GM12878 (cell line): ENCODE measurements around the gene ERAL1. TPM values are rescaled to one million over a fixed set of nuclear protein-coding genes. Genes with fewer than 3 reads are reported as not detected.

Experiments used
- BACH1 ChIP-seq: fragments of 450-650 bp; IDR thresholded peaks from 2 replicates; pipeline ENCODE4 v1.6.1; 2017; ENCODE audit warnings: mild to moderate bottlenecking, borderline replicate concordance
- BMI1 ChIP-seq: fragments of 450-650 bp; IDR thresholded peaks from 2 replicates; pipeline ENCODE4 v1.6.1; 2016; ENCODE audit warnings: mild to moderate bottlenecking, moderate library complexity, borderline replicate concordance
- CBX5 ChIP-seq: sonication (generic); IDR thresholded peaks from 2 replicates; pipeline ENCODE4 v1.6.1; 2016; ENCODE audit warnings: low read depth, moderate library complexity, mild to moderate bottlenecking, inconsistent platforms
- E2F8 ChIP-seq: fragments of 450-650 bp; IDR thresholded peaks from 2 replicates; pipeline ENCODE4 v1.6.1; 2018; ENCODE audit warnings: mild to moderate bottlenecking, low read depth, moderate library complexity; ENCODE audit not compliant: partially characterized antibody
- ELK1 ChIP-seq: IDR thresholded peaks from 2 replicates; pipeline ENCODE4 v1.6.1; 2012; ENCODE audit warnings: low read depth, low read length, improper control_type of control experiment
- EP300 ChIP-seq, 2 experiments: fragments of 150-350 bp in 1 of 2; IDR thresholded peaks; 2 replicates each; pipeline ENCODE4 v1.6.1; 2011 to 2012; ENCODE audit warnings: low read depth in 2 of 2, low read length in 2 of 2, borderline replicate concordance in 1 of 2, improper control_type of control experiment in 1 of 2, inconsistent platforms in 1 of 2; ENCODE audit not compliant: control insufficient read depth in 1 of 2
- EZH2 ChIP-seq: IDR thresholded peaks from 2 replicates; pipeline ENCODE4 v1.6.1; 2012; ENCODE audit warnings: low read depth, mild to moderate bottlenecking, control low read depth, inconsistent platforms, low read length, borderline replicate concordance; ENCODE audit not compliant: control insufficient read depth
- GATAD2B ChIP-seq: fragments of 450-650 bp; conservative IDR thresholded peaks from 2 replicates; pipeline ENCODE4 v1.6.1; 2017; ENCODE audit warnings: low read depth, mild to moderate bottlenecking, moderate library complexity
- KDM1A ChIP-seq: fragments of 200-600 bp; sonication (generic); IDR thresholded peaks from 2 replicates; pipeline ENCODE4 v1.6.1; 2016; ENCODE audit warnings: borderline replicate concordance
- NFYB ChIP-seq: IDR thresholded peaks from 2 replicates; pipeline ENCODE4 v1.6.1; 2011; ENCODE audit warnings: low read depth, mild to moderate bottlenecking, low read length, improper control_type of control experiment, moderate library complexity; ENCODE audit not compliant: insufficient read depth
- NR2C1 ChIP-seq: fragments of 450-650 bp; IDR thresholded peaks from 2 replicates; pipeline ENCODE4 v1.6.1; 2017; ENCODE audit warnings: antibody characterized with exemption, mild to moderate bottlenecking, moderate library complexity
- NR2C2 ChIP-seq: IDR thresholded peaks from 2 replicates; pipeline ENCODE4 v1.6.1; 2011; ENCODE audit warnings: borderline replicate concordance, low read depth; ENCODE audit not compliant: control insufficient read depth, insufficient read length
- PAX8 ChIP-seq: fragments of 450-650 bp; IDR thresholded peaks from 2 replicates; pipeline ENCODE4 v1.6.1; 2017; ENCODE audit warnings: mild to moderate bottlenecking, moderate library complexity
- RBBP5 ChIP-seq: fragments of 200-600 bp; sonication (generic); conservative IDR thresholded peaks from 2 replicates; pipeline ENCODE4 v1.6.1; 2016
- SMAD5 ChIP-seq: IDR thresholded peaks from 2 replicates; pipeline ENCODE4 v1.6.1; 2016; ENCODE audit warnings: antibody characterized with exemption, low read depth
- SREBF2 ChIP-seq: IDR thresholded peaks from 2 replicates; pipeline ENCODE4 v1.6.1; 2012; ENCODE audit warnings: mild to moderate bottlenecking, low read length
- SRF ChIP-seq, 2 experiments: IDR thresholded peaks; 2 replicates each; pipeline ENCODE4 v1.6.1; 2011; ENCODE audit warnings: low read depth in 2 of 2, low read length in 2 of 2, mild to moderate bottlenecking in 1 of 2, moderate library complexity in 1 of 2
- TAF1 ChIP-seq: IDR thresholded peaks from 2 replicates; pipeline ENCODE4 v1.6.1; 2011; ENCODE audit warnings: mild to moderate bottlenecking, low read depth, low read length, borderline replicate concordance
- ZBTB33 ChIP-seq: fragments of 450-650 bp; IDR thresholded peaks from 2 replicates; pipeline ENCODE4 v1.6.1; 2017; ENCODE audit warnings: mild to moderate bottlenecking
- ZBTB4 ChIP-seq: fragments of 450-650 bp; formaldehyde crosslinking; IDR thresholded peaks from 2 replicates; pipeline ENCODE4 v1.4.0; 2022; ENCODE audit warnings: mild to moderate bottlenecking, moderate library complexity
- polyA plus RNA-seq, 11 experiments: library from polyadenylated mRNA; depleted of rRNA in 4 of 11; unstranded in 6 of 11; stranded (reverse) in 5 of 11; fragments of >200 nt; fragmentation: Nextera tagmentation in 4 of 11; fragmentation: Illumina TruSeq in 1 of 11; extraction: Ambion mirVana in 4 of 11; extraction: Trizol in 1 of 11; gene quantifications; 1 replicate in 1 of 11; 2 replicates in 10 of 11; pipeline versions ENCODE4 v1.2.1 to v1.2.3, GENCODE V29; 2011 to 2016; ENCODE audit warnings: inconsistent platforms in 2 of 11, missing spikeins in 2 of 11, low read depth in 1 of 11
- total RNA-seq, 4 experiments: library from RNA; depleted of rRNA in 3 of 4; stranded (reverse); fragments of >200 nt in 3 of 4; fragmentation: Illumina TruSeq in 1 of 4; extraction: Trizol in 1 of 4; gene quantifications; 2 replicates each; pipeline versions ENCODE4 v1.2.1 to v1.2.3, GENCODE V29; 2013 to 2021

ERAL1 gene
- total and polyA plus RNA-seq, 10 of the 15 experiments (the other 5 are each of a cell fraction or from before 2014, with no cell fraction given) = 27.7 to 175 (median 104) TPM

- peak; percentile 78 for TF ChIP-seq TAF1
- no peak for TF ChIP-seq PAX8
- no peak for TF ChIP-seq KDM1A
- no peak for TF ChIP-seq EP300 (IDR thresholded peaks at IDR 0.05; ENCODE audit: borderline replicate concordance in 1 of 2, control insufficient read depth in 1 of 2, low read depth in 2 of 2, low read length in 2 of 2)
- no peak for TF ChIP-seq SREBF2
- no peak for TF ChIP-seq EZH2
- no peak for TF ChIP-seq NR2C1
- no peak for TF ChIP-seq BACH1
- no peak for TF ChIP-seq BMI1
- TF ChIP-seq ELK1 = no peak
- peak; percentile 82 to 88 for TF ChIP-seq SRF (IDR thresholded peaks at IDR 0.05; ENCODE audit: low read depth in 2 of 2, low read length in 2 of 2)
- no peak for TF ChIP-seq CBX5
- no peak for TF ChIP-seq NFYB
- TF ChIP-seq SMAD5 = no peak
- TF ChIP-seq ZBTB4 (CRISPR knock-in tag) = no peak
- no peak for TF ChIP-seq E2F8
- TF ChIP-seq RBBP5 = no peak
- no peak for TF ChIP-seq GATAD2B
- no peak for TF ChIP-seq ZBTB33
- no peak for TF ChIP-seq NR2C2
Observed at GRCh38 chr17:28871056-28871579, 16.3 kb downstream of the ERAL1 start (continued).
